GM12873 (cell line): ENCODE measurements around the gene FAM9C.

Experiments
- TF ChIP-seq, protein P1 (sequence below): IDR thresholded peaks from 2 replicates; pipeline ENCODE4 v1.5.1; 2012; ENCODE audit warnings: low read depth, mild to moderate bottlenecking, moderate library complexity, low read length, control low read depth; ENCODE audit not compliant: insufficient read depth; ENCODE audit errors: missing control alignments

FAM9C gene

DNA sequence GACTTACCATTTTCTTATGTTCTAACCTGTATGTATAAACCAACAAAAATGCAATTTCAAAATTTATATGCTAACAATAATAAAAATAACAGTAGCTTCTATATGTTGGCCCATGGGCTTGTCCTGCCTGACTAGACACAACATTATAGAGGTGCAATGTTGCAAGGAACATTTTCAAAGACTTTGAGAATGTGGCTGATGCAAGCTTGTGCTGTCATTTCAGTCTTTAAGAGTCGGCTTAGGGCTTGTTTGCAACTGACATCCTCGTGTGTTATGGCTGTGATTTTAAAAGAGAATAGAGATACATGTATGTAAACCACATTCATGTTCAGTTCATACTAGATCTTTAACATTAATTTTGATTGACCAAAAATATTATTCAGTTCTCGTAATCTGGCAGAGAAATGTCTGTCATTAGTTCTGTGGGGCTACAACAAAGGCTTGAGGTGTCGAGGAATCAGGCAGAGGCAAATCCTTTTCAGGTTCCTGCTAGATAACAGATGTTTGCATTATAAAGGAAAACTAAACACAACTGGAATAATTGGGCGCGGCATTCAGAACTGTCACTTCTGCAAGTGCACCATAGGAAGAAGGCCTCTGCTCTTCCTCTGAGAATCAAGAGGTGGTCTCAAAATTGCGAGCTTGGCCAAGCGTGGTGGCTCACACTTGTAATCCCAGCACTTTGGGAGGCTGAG lies 56.4 kb downstream of the FAM9C start:
- TF ChIP-seq, protein P1, sequence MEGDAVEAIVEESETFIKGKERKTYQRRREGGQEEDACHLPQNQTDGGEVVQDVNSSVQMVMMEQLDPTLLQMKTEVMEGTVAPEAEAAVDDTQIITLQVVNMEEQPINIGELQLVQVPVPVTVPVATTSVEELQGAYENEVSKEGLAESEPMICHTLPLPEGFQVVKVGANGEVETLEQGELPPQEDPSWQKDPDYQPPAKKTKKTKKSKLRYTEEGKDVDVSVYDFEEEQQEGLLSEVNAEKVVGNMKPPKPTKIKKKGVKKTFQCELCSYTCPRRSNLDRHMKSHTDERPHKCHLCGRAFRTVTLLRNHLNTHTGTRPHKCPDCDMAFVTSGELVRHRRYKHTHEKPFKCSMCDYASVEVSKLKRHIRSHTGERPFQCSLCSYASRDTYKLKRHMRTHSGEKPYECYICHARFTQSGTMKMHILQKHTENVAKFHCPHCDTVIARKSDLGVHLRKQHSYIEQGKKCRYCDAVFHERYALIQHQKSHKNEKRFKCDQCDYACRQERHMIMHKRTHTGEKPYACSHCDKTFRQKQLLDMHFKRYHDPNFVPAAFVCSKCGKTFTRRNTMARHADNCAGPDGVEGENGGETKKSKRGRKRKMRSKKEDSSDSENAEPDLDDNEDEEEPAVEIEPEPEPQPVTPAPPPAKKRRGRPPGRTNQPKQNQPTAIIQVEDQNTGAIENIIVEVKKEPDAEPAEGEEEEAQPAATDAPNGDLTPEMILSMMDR: no peak

DNA sequence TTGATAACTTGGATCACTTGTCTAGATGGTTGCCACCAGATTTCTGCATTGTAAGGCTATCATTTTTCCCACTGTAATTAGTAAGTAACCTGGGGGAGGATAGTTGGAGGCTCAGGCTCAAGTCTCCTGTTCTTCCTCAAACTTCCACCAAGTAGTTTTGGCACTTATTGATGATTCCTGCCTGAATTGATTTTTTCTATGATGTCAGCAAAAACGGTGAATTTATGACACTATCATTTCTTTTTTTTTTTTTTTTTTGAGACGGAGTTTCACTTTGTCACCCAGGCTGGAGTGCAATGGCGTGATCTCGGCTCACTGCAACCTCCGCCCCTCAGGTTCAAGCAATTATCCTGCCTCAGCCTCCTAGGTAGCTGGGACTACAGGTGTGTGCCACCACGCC lies 57.1 kb downstream of the FAM9C start:
- TF ChIP-seq, protein P1: no peak

DNA sequence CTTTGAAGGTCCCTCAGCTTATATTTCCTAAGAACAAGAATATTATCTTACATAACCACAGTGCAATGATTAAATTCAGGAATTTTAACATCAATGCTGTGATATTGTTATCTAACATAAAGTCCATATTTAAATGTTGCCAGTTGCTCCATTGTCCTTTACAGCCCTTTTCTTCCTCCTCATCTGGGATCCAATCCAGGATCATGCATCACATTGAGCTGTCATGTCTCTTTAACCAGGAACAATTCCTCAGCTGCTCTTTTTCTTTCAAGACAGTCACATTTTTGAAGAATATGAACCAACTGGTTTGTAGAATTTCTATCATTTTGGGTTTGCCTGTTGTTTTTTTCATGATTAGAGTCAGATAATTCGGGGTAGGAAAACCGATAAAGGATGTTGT lies 57.5 kb downstream of the FAM9C start:
- TF ChIP-seq, protein P1: no peak

DNA sequence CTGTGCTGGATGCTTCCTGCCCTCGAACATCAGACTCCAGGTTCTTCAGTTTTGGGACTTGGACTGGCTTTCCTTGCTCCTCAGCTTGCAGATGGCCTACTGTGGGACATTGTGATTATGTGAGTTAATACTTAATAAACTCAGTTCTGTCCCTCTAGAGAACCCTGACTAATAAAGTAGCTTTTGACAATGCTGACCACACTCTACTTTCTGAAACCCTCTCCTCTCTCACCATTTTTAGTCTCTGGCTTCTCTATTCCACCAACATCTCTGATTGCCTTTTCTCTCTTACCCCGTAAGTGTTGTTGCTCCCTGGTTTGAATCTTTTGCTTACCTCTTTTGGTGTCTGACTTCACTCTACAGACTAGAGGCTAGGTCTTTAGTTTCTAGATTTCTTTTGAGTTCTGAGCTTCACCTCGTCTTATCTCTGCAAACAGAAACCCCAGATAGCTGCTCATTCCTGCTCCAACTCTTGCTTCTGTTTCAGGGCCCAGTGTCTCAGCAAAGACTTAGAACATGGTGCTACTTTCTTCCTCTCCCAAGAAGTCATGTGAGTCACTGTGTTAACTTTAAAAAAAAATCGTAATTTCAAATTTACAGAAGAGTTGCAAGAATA lies 58.1 kb downstream of the FAM9C start:
- TF ChIP-seq, protein P1: no peak
